ENCODE measurements around the gene LEFTY1. TPM values are rescaled to one million over a fixed set of nuclear protein-coding genes. Genes with fewer than 3 reads are reported as not detected.

Gene LEFTY1
- polyA plus RNA-seq, 2 donors, result 0.02 to 0.10 TPM

GRCh38 chr1:225876900-225877510 is 11.9 kb downstream of the LEFTY1 start:
- 77 to 80% methylated on average over 12 of the region's 12 CpGs for WGBS, 2 donors
- H3K9me3 ChIP-seq (ENCODE audit: control insufficient read depth in 2 of 2, insufficient read depth in 1 of 2, low read depth in 1 of 2, low read length in 1 of 2), result no peaks in the 10 kb centered on the region
- peaks cover 3 to 14% of the 10 kb centered on the region in 2 donors for H3K36me3 ChIP-seq (ENCODE audit: control insufficient read depth in 2 of 2, insufficient read depth in 2 of 2, low read length in 1 of 2)
- no peaks in the 10 kb centered on the region for H3K27me3 ChIP-seq (ENCODE audit: control insufficient read depth in 1 of 2, insufficient read depth in 2 of 2, low read length in 2 of 2)
- H3K4me3 ChIP-seq (ENCODE audit: low read depth in 1 of 2, low read length in 2 of 2), result no peak overlapping the region
- H3K27ac ChIP-seq (ENCODE audit: low read depth in 2 of 2, low read length in 1 of 2), result no peak overlapping the region
- H3K4me1 ChIP-seq (ENCODE audit: control insufficient read depth in 2 of 2, insufficient read depth in 2 of 2, low read length in 1 of 2), result peaks cover 16 to 35% of the 10 kb centered on the region in 2 donors

- Histone ChIP-seq H3K4me3 (ENCODE audit: low read depth in 1 of 2, low read length in 2 of 2) (no peak overlapping the region), H3K36me3 (ENCODE audit: control insufficient read depth in 2 of 2, insufficient read depth in 2 of 2, low read length in 1 of 2) (peaks cover 6 to 17% of the 10 kb centered on the region in 2 donors), H3K4me1 (ENCODE audit: control insufficient read depth in 2 of 2, insufficient read depth in 2 of 2, low read length in 1 of 2) (peaks cover 13 to 27% of the 10 kb centered on the region in 2 donors), H3K27me3 (ENCODE audit: control insufficient read depth in 1 of 2, insufficient read depth in 2 of 2, low read length in 2 of 2) (no peaks in the 10 kb centered on the region), H3K27ac (ENCODE audit: low read depth in 2 of 2, low read length in 1 of 2) (peak overlapping the region; percentile 73 to 90), H3K9me3 (ENCODE audit: control insufficient read depth in 2 of 2, insufficient read depth in 1 of 2, low read depth in 1 of 2, low read length in 1 of 2) (no peaks in the 10 kb centered on the region)
- WGBS, 2 donors, result 60 to 69% methylated on average over 12 of the region's 12 CpGs
These were observed 13.7 kb downstream of the LEFTY1 start for GRCh38 chr1:225875044-225875815.

- Histone ChIP-seq H3K27ac (ENCODE audit: low read depth in 2 of 2, low read length in 1 of 2) (no peak overlapping the region), H3K4me1 (ENCODE audit: control insufficient read depth in 2 of 2, insufficient read depth in 2 of 2, low read length in 1 of 2) (peaks cover 10 to 23% of the 10 kb centered on the region in 2 donors), H3K9me3 (ENCODE audit: control insufficient read depth in 2 of 2, insufficient read depth in 1 of 2, low read depth in 1 of 2, low read length in 1 of 2) (no peaks in the 10 kb centered on the region), H3K4me3 (ENCODE audit: low read depth in 1 of 2, low read length in 2 of 2) (no peak overlapping the region), H3K27me3 (ENCODE audit: control insufficient read depth in 1 of 2, insufficient read depth in 2 of 2, low read length in 2 of 2) (no peaks in the 10 kb centered on the region), H3K36me3 (ENCODE audit: control insufficient read depth in 2 of 2, insufficient read depth in 2 of 2, low read length in 1 of 2) (peaks cover 6 to 20% of the 10 kb centered on the region in 2 donors)
- WGBS, 2 donors, result 91 to 96% methylated on average over 11 of the region's 11 CpGs
These were observed 14.5 kb downstream of the LEFTY1 start for GRCh38 chr1:225874431-225874830.

GRCh38 chr1:225873281-225873850 is 15.6 kb downstream of the LEFTY1 start:
- Histone ChIP-seq H3K36me3 (ENCODE audit: control insufficient read depth in 2 of 2, insufficient read depth in 2 of 2, low read length in 1 of 2) (peaks cover 12 to 22% of the 10 kb centered on the region in 2 donors), H3K27me3 (ENCODE audit: control insufficient read depth in 1 of 2, insufficient read depth in 2 of 2, low read length in 2 of 2) (no peaks in the 10 kb centered on the region), H3K4me1 (ENCODE audit: control insufficient read depth in 2 of 2, insufficient read depth in 2 of 2, low read length in 1 of 2) (peaks cover 10 to 15% of the 10 kb centered on the region in 2 donors), H3K9me3 (ENCODE audit: control insufficient read depth in 2 of 2, insufficient read depth in 1 of 2, low read depth in 1 of 2, low read length in 1 of 2) (no peaks in the 10 kb centered on the region), H3K27ac (ENCODE audit: low read depth in 2 of 2, low read length in 1 of 2) (peak overlapping the region in 1 of 2 donors; percentile 33), H3K4me3 (ENCODE audit: low read depth in 1 of 2, low read length in 2 of 2) (no peak overlapping the region)
- 80 to 83% methylated on average over 10 of the region's 10 CpGs for WGBS, 2 donors

- no peaks in the 10 kb centered on the region for H3K27me3 ChIP-seq (ENCODE audit: control insufficient read depth in 1 of 2, insufficient read depth in 2 of 2, low read length in 2 of 2)
- peaks cover 6 to 12% of the 10 kb centered on the region in 2 donors for H3K4me1 ChIP-seq (ENCODE audit: control insufficient read depth in 2 of 2, insufficient read depth in 2 of 2, low read length in 1 of 2)
- no peak overlapping the region for H3K4me3 ChIP-seq (ENCODE audit: low read depth in 1 of 2, low read length in 2 of 2)
- WGBS, 2 donors, result 72 to 81% methylated on average over 3 of the region's 3 CpGs
- H3K27ac ChIP-seq (ENCODE audit: low read depth in 2 of 2, low read length in 1 of 2), result no peak overlapping the region
- peaks cover 16 to 25% of the 10 kb centered on the region in 2 donors for H3K36me3 ChIP-seq (ENCODE audit: control insufficient read depth in 2 of 2, insufficient read depth in 2 of 2, low read length in 1 of 2)
- no peaks in the 10 kb centered on the region for H3K9me3 ChIP-seq (ENCODE audit: control insufficient read depth in 2 of 2, insufficient read depth in 1 of 2, low read depth in 1 of 2, low read length in 1 of 2)
These were observed 16.9 kb downstream of the LEFTY1 start for GRCh38 chr1:225872075-225872430.

GRCh38 chr1:225871359-225872074 is 17.4 kb downstream of the LEFTY1 start:
- Histone ChIP-seq H3K27ac (ENCODE audit: low read depth in 2 of 2, low read length in 1 of 2) (no peak overlapping the region), H3K4me1 (ENCODE audit: control insufficient read depth in 2 of 2, insufficient read depth in 2 of 2, low read length in 1 of 2) (peaks cover 5 to 12% of the 10 kb centered on the region in 2 donors), H3K9me3 (ENCODE audit: control insufficient read depth in 2 of 2, insufficient read depth in 1 of 2, low read depth in 1 of 2, low read length in 1 of 2) (no peaks in the 10 kb centered on the region), H3K4me3 (ENCODE audit: low read depth in 1 of 2, low read length in 2 of 2) (no peak overlapping the region), H3K36me3 (ENCODE audit: control insufficient read depth in 2 of 2, insufficient read depth in 2 of 2, low read length in 1 of 2) (peaks cover 16 to 30% of the 10 kb centered on the region in 2 donors), H3K27me3 (ENCODE audit: control insufficient read depth in 1 of 2, insufficient read depth in 2 of 2, low read length in 2 of 2) (no peaks in the 10 kb centered on the region)
- 73 to 77% methylated on average over 11 of the region's 11 CpGs for WGBS, 2 donors

GRCh38 chr1:225870911-225871310 is 18.0 kb downstream of the LEFTY1 start:
- 42 to 53% methylated on average over 3 of the region's 3 CpGs for WGBS, 2 donors
- Histone ChIP-seq H3K9me3 (ENCODE audit: control insufficient read depth in 2 of 2, insufficient read depth in 1 of 2, low read depth in 1 of 2, low read length in 1 of 2) (no peaks in the 10 kb centered on the region), H3K36me3 (ENCODE audit: control insufficient read depth in 2 of 2, insufficient read depth in 2 of 2, low read length in 1 of 2) (peaks cover 16 to 35% of the 10 kb centered on the region in 2 donors), H3K4me3 (ENCODE audit: low read depth in 1 of 2, low read length in 2 of 2) (no peak overlapping the region), H3K4me1 (ENCODE audit: control insufficient read depth in 2 of 2, insufficient read depth in 2 of 2, low read length in 1 of 2) (peaks cover 5 to 9% of the 10 kb centered on the region in 2 donors), H3K27ac (ENCODE audit: low read depth in 2 of 2, low read length in 1 of 2) (no peak overlapping the region), H3K27me3 (ENCODE audit: control insufficient read depth in 1 of 2, insufficient read depth in 2 of 2, low read length in 2 of 2) (no peaks in the 10 kb centered on the region)

- Histone ChIP-seq H3K4me1 (ENCODE audit: control insufficient read depth in 2 of 2, insufficient read depth in 2 of 2, low read length in 1 of 2) (no peaks in the 10 kb centered on the region), H3K4me3 (ENCODE audit: low read depth in 1 of 2, low read length in 2 of 2) (no peak overlapping the region), H3K27me3 (ENCODE audit: control insufficient read depth in 1 of 2, insufficient read depth in 2 of 2, low read length in 2 of 2) (no peaks in the 10 kb centered on the region), H3K27ac (ENCODE audit: low read depth in 2 of 2, low read length in 1 of 2) (no peak overlapping the region), H3K36me3 (ENCODE audit: control insufficient read depth in 2 of 2, insufficient read depth in 2 of 2, low read length in 1 of 2) (peaks cover 23 to 40% of the 10 kb centered on the region in 2 donors), H3K9me3 (ENCODE audit: control insufficient read depth in 2 of 2, insufficient read depth in 1 of 2, low read depth in 1 of 2, low read length in 1 of 2) (no peaks in the 10 kb centered on the region)
- 93% methylated on average over 8 of the region's 8 CpGs for WGBS, 2 donors
These were observed 20.2 kb downstream of the LEFTY1 start for GRCh38 chr1:225868631-225869330.

GRCh38 chr1:225866981-225867380 is 22.0 kb downstream of the LEFTY1 start:
- Histone ChIP-seq H3K4me1 (ENCODE audit: control insufficient read depth in 2 of 2, insufficient read depth in 2 of 2, low read length in 1 of 2) (peaks cover 0 to 2% of the 10 kb centered on the region in 2 donors), H3K4me3 (ENCODE audit: low read depth in 1 of 2, low read length in 2 of 2) (no peak overlapping the region), H3K27ac (ENCODE audit: low read depth in 2 of 2, low read length in 1 of 2) (no peak overlapping the region), H3K9me3 (ENCODE audit: control insufficient read depth in 2 of 2, insufficient read depth in 1 of 2, low read depth in 1 of 2, low read length in 1 of 2) (no peaks in the 10 kb centered on the region), H3K36me3 (ENCODE audit: control insufficient read depth in 2 of 2, insufficient read depth in 2 of 2, low read length in 1 of 2) (peaks cover 23 to 43% of the 10 kb centered on the region in 2 donors), H3K27me3 (ENCODE audit: control insufficient read depth in 1 of 2, insufficient read depth in 2 of 2, low read length in 2 of 2) (no peaks in the 10 kb centered on the region)
- WGBS, 2 donors, result 68 to 74% methylated on average over 6 of the region's 6 CpGs

Data from esophagus (tissue), 2 donors.